SU-DHL-6 (cell line): ENCODE data around the gene NEB.
"Not testable (repeated sequence)": the region's sequence is repeated elsewhere in the genome, so short reads cannot be mapped to it uniquely, and the experiment has no call there.

Source experiments
- H2AFZ ChIP-seq: fragments of 200-600 bp; sonication (generic); 2 replicates; pipeline ENCODE4 v1.6.1; 2014; ENCODE audit warnings: low read depth, mild to moderate bottlenecking, moderate library complexity, mixed read lengths, antibody characterized with exemption, low read length; ENCODE audit not compliant: severe bottlenecking
- H3F3A ChIP-seq: fragments of 200-600 bp; shearing (Covaris generic); 2 replicates; pipeline ENCODE4 v1.6.0; 2016; ENCODE audit warnings: antibody characterized with exemption, mild to moderate bottlenecking; ENCODE audit not compliant: insufficient read depth
- H3K27ac ChIP-seq: fragments of 200-600 bp; sonication (generic); 2 replicates; pipeline ENCODE4 v1.5.1; 2016; ENCODE audit warnings: low read depth, mild to moderate bottlenecking, low read length, moderate library complexity, mixed read lengths
- H3K27me3 ChIP-seq: fragments of 200-600 bp; sonication (generic), shearing (Covaris generic); 2 replicates; pipeline ENCODE4 v1.6.0; 2014; ENCODE audit warnings: mild to moderate bottlenecking, low read length
- H3K36me3 ChIP-seq: fragments of 200-600 bp; sonication (generic); 2 replicates; pipeline ENCODE4 v1.6.1; 2014; ENCODE audit warnings: mild to moderate bottlenecking, low read length, mixed read lengths
- H3K4me2 ChIP-seq: fragments of 300-600, 200-600 bp; shearing (Covaris generic), sonication (generic); 2 replicates; pipeline ENCODE4 v1.6.0; 2014; ENCODE audit warnings: low read length, low read depth, mild to moderate bottlenecking; ENCODE audit not compliant: poor library complexity, severe bottlenecking
- H3K4me3 ChIP-seq: fragments of 200-600 bp; sonication (generic); 2 replicates; pipeline ENCODE4 v1.5.1; 2014; ENCODE audit warnings: antibody characterized with exemption, low read length, mild to moderate bottlenecking, mixed read lengths; ENCODE audit not compliant: insufficient read depth, poor library complexity, severe bottlenecking
- H3K79me2 ChIP-seq: fragments of 200-600 bp; sonication (generic); 2 replicates; pipeline ENCODE4 v1.6.1; 2014; ENCODE audit warnings: mild to moderate bottlenecking, low read length, moderate library complexity; ENCODE audit not compliant: insufficient read depth
- H3K9ac ChIP-seq: fragments of 200-600 bp; sonication (generic); 2 replicates; pipeline ENCODE4 v1.7.0; 2014; ENCODE audit warnings: mild to moderate bottlenecking, low read length
- H3K9me2 ChIP-seq: fragments of 200-600 bp; sonication (generic); replicated peaks from 2 replicates; pipeline ENCODE4 v1.6.1; 2014; ENCODE audit warnings: low read length; ENCODE audit not compliant: insufficient read depth
- H3K9me3 ChIP-seq: fragments of 200-600 bp; sonication (generic); 2 replicates; pipeline ENCODE4 v1.6.1; 2014; ENCODE audit warnings: low read length, mixed read lengths; ENCODE audit not compliant: insufficient read depth
- H4K20me1 ChIP-seq: fragments of 200-600 bp; sonication (generic); 2 replicates; pipeline ENCODE4 v1.6.1; 2014; ENCODE audit warnings: low read depth, mild to moderate bottlenecking, antibody characterized with exemption, low read length, moderate library complexity, mixed read lengths
- CTCF ChIP-seq: fragments of 200-600 bp; sonication (generic); IDR thresholded peaks from one replicate; pipeline ENCODE4 v1.5.1; 2017; ENCODE audit warnings: antibody characterized with exemption, mild to moderate bottlenecking, low read length, moderate library complexity; ENCODE audit not compliant: insufficient read depth, poor library complexity, severe bottlenecking
- EZH2phosphoT487 ChIP-seq: fragments of 200-600 bp; sonication (generic), shearing (Covaris generic); conservative IDR thresholded peaks from 2 replicates; pipeline ENCODE4 v1.6.1; 2018; ENCODE audit warnings: mild to moderate bottlenecking, antibody characterized with exemption, low read length, moderate library complexity, mixed read lengths

The NEB gene

GRCh38 chr2:151609705-151610104 is 124.6 kb downstream of the NEB start:
- Histone ChIP-seq H3K79me2 (no peaks in the 10 kb centered on the region), H3K27me3 (no peaks in the 10 kb centered on the region), H3K36me3 (no peaks in the 10 kb centered on the region), H2AFZ (no peak overlapping the region), H4K20me1 (no peaks in the 10 kb centered on the region), H3K27ac (no peak overlapping the region), H3F3A (no peaks in the 10 kb centered on the region), H3K9me2 (no peaks in the 10 kb centered on the region), H3K4me2 (no peak overlapping the region), H3K9ac (no peak overlapping the region), H3K9me3 (no peaks in the 10 kb centered on the region), H3K4me3 (no peak overlapping the region)
- no peak for TF ChIP-seq EZH2phosphoT487
- no peak for TF ChIP-seq CTCF

- not testable (repeated sequence) for H3K27ac ChIP-seq, H2AFZ ChIP-seq, H3K4me3 ChIP-seq, H3K9me3 ChIP-seq, H3K27me3 ChIP-seq, H3K36me3 ChIP-seq, H3K79me2 ChIP-seq, H4K20me1 ChIP-seq, H3K4me2 ChIP-seq, H3F3A ChIP-seq, H3K9ac ChIP-seq, H3K9me2 ChIP-seq
Measured at GRCh38 chr2:151607459-151608424, 126.5 kb downstream of the NEB start.

- not testable (repeated sequence) for H3K9me2 ChIP-seq, H4K20me1 ChIP-seq, H3K9me3 ChIP-seq, H3K36me3 ChIP-seq, H3K79me2 ChIP-seq, H3K4me3 ChIP-seq, H3K27ac ChIP-seq, H3K4me2 ChIP-seq, H3F3A ChIP-seq, H3K9ac ChIP-seq, H2AFZ ChIP-seq, H3K27me3 ChIP-seq
Measured at GRCh38 chr2:151603530-151603929, 130.7 kb downstream of the NEB start.

- not testable (repeated sequence) for H3K9me3 ChIP-seq, H3K4me2 ChIP-seq, H3K9me2 ChIP-seq, H3K4me3 ChIP-seq, H3K79me2 ChIP-seq, H4K20me1 ChIP-seq, H3K27me3 ChIP-seq, H3K36me3 ChIP-seq, H3K27ac ChIP-seq, H3F3A ChIP-seq, H3K9ac ChIP-seq, H2AFZ ChIP-seq
Measured at GRCh38 chr2:151602402-151602801, 131.9 kb downstream of the NEB start.

GRCh38 chr2:151601803-151602202 is 132.5 kb downstream of the NEB start:
- not testable (repeated sequence) for H3K9me2 ChIP-seq, H3F3A ChIP-seq, H3K27me3 ChIP-seq, H3K27ac ChIP-seq, H3K9ac ChIP-seq, H3K4me3 ChIP-seq, H2AFZ ChIP-seq, H3K4me2 ChIP-seq, H3K36me3 ChIP-seq, H4K20me1 ChIP-seq, H3K9me3 ChIP-seq, H3K79me2 ChIP-seq

- H4K20me1 ChIP-seq, H3K9ac ChIP-seq, H3K79me2 ChIP-seq, H3K4me2 ChIP-seq, H3K9me2 ChIP-seq, H3K27ac ChIP-seq, H2AFZ ChIP-seq, H3F3A ChIP-seq, H3K36me3 ChIP-seq, H3K4me3 ChIP-seq, H3K9me3 ChIP-seq, H3K27me3 ChIP-seq: not testable (repeated sequence)
Measured at GRCh38 chr2:151596903-151597608, 137.2 kb downstream of the NEB start.

GRCh38 chr2:151591908-151592255 is 142.4 kb downstream of the NEB start:
- not testable (repeated sequence) for H3K27me3 ChIP-seq, H3F3A ChIP-seq, H3K9me2 ChIP-seq, H4K20me1 ChIP-seq, H3K79me2 ChIP-seq, H3K27ac ChIP-seq, H3K9me3 ChIP-seq, H3K4me2 ChIP-seq, H3K4me3 ChIP-seq, H3K9ac ChIP-seq, H3K36me3 ChIP-seq, H2AFZ ChIP-seq
